COLO668 (cell line): ENCODE measurements around the gene DYNLRB1.

ENCODE experiments used
- DNase-seq: peaks from one replicate; lab custom pipeline; 2025; ENCODE audit not compliant: unreplicated experiment; lab: John Stamatoyannopoulos, UW

Gene DYNLRB1

DNA sequence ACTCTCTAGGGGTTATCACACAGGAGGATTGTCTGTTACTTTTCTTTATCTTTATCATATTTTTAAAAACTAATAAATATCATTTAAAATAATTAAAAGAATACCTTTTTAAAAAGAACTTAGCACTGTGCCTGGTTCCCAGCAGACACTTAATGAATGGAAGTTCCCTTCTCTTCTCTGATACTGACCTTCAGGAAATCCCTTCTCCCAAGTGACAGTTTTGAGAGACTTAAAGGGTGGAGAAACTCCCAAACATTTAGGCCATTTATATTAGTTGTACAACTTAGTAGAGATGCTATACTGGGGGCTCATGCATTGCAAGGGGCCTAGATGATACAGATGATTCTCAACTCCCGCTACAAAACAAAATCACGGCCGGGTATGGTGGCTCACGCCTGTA is 60.8 kb downstream of the DYNLRB1 start:
- DNase-seq: no peak

DNA sequence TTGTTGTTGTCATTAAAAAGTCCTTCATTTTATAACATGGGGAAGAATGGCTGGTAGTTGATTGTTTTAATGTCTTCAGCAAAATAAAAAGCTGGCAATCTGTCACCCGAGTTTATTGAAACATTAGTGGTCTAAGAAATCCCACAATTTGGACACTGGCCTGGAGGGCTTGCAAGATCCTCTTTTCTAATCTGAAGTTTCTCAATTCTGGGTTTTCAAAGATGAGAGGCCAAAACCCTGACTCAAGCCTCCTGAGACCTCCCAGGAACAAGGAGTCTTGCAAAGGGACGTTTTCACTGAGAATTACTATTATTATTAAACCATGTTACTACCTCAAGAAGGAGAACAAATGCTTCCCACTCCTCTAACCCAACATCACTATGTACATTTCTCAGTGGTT is 61.8 kb downstream of the DYNLRB1 start:
- no peak for DNase-seq

DNA sequence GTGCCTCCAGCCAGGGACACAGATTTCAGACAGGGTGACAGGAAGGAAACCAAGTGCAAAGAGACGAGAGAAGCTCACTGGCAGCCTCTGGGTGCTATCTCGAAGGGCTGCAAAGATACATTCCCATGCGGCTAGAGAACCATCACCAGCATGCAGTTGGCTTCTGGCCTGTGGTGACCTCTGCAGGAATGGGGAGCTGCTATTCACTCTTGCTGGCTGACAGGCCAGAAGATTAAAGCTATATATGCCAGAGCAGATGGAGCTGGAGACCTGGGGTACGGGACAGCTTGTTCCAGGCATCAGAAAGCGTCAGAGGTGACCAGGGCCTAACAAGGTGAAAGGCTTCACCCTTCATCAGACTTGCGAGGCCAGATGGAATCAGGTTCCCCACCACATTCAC is 62.3 kb downstream of the DYNLRB1 start:
- no peak for DNase-seq

DNA sequence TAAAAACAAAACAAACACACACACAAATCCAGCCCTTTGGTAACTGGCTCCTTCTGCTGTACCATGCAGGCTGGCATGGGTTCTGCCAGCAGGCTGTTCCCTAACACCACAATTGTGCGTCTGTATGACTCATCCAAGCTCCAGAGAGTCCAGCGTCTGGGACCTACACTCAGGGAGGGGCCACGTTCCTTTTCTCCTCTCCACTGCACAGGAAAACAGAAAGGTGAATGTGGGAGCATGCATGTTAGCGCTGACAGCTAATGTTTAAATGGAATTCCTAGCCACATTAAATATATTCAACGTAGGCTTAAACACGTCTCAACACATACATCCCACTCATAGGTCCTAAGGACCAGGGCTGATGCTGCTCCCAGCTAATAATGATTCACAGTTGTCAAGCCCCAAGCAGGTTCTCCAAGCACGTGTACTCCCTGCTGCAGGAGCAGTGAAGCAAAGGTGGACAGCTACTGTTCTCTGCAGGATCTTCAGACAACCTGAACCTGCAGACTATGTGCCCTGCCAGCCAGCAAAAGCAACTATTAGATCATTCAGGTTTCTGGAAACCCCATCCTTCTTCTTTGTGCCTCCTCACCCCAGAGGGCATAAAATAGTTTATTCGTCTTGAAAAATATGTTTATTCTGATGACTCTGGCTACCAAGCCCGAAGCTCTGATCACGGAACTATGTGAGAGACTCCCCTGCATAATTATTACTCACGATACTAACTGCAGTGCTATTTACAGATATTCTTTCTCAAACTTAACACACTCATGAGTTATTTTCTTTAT is 63.2 kb downstream of the DYNLRB1 start:
- peak; percentile 26 for DNase-seq

DNA sequence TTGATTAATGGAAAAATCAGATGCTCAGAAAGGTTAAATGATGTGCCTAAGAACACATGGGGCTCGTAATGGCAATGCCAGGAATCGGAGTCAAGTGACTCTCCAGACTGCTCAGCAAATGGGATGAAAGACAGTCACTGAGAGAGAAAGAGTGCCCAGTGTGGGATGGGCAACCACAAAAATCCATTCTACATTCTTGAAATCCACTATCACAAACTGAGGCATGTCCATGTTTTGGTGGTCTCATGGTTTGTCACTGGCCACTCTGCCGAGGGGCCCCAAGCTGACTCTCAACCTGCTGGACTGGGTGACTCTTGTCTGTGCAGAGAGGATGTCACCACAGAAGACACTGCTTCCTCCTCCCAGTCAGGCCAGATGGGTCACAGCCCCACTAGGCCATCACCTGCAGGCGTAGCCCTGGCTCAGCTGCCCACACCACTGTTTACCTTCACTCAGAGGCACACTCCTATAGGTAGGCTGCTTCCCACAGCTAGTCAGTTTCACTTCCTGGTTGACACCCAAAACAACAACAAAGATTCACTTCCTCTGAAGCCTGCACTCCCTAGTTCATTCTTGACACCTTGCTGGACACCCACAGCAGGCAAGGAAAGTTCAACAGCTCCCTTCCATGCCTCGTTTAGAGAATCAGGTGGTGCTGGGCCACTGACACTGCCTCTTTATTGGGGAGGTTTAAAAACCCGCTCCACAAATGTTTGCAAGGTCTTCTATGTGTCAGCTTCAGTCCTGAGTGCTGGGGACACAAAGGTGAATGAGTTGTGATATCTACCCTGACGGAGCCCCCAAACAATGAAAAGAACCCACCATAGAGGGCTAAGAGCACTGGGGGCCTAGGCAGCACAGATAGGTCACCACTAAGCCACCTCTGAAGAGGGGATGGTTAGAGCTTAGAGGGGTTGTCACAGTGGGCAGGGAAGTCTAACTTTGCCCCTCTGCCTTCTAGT is 64.0 kb downstream of the DYNLRB1 start:
- peak; percentile 66 for DNase-seq

DNA sequence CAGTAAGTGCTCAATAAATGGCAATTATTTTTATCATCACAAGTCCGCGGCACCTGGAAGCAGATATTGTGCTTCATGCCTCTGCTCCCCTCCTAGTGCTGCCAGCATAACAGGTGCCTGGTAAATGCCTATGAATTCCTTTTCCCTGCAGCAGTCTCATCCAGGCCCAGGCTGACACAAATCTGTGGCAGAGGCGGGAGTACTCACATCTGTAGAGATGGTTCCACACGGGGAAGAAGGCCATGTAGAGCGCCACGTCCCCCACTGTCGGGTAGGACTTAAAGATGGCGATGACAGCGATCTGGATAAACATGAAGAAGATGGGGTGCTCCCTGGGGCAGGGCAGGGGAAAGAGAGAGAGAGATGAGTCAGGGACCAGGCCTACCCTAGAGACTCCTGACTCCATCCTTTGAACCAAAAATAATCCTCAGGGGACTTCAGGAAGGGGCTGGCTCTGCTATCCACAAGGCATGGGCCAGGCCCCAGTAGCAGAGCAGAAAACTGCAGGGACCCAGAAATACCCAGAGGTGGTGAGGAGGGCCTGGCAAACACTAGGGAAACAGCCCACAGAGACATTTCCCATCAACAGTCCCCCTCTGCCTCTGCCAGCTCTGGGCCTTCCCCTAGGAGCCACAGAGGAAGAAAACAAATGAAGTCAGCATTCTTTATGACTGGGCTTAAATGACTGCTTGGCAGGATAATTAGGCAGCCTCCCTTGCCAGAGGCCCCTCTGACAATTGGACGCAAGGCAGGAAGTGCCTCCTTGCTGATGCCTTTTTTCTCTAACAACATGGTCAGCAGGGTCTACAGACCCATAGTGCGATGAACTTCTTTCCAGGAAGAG is 65.3 kb downstream of the DYNLRB1 start:
- no peak for DNase-seq

DNA sequence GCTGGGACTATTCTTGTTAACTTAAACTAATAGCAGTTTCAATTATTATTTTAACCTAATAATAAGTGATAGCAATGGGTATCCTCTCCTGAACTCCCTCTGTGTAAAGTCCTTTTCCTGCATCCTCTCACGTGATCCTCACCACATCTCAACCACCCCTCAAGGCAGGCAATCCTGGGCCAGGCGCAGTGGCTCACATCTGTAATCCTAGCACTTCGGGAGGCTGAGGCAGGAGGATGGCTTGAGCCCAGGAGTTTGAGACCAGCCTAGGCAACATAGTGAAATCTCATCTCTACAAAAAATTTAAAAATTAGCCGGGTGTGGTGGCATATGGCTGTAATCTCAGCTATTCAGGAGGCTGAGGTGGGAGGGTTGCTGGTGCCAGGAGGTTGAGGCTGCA is 66.0 kb downstream of the DYNLRB1 start:
- no peak for DNase-seq

DNA sequence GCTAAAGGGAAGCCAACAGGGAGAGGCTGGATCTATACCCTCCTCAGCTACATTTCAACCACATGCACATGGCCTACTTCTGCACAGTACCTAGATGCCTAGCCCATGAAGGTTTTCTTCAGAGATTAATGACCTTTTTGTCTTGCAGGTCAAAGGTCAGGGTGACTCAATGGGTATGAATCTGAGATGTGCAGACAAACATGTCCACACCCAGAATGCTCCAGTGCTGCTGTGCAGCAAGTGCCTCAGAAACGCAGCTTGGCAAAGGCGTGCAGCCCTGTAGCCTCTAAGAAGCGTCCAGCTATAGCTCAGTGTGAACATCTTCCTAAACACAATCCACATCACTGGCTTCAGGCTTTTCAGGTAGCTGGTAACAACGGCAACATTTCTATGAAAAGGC is 66.7 kb downstream of the DYNLRB1 start:
- no peak for DNase-seq

DNA sequence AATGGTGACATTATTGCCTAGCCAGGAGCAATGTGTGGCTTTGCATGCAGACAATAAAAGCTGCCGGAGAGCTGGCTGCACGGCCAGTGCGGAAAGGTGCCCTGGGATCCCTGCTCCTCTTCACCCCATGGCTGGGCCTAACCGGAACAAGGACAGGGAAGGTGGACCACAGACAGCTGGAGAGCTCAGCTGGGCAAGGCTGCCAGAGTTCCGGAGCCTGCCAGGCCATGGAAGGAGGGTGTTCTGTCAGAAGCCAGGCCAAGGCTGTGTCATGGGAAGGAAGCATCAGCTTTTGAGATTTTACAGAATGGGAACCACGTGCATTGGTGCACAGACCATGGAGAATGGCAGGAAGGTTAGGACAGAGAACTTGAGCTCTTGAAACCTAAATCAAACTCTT is 67.3 kb downstream of the DYNLRB1 start:
- DNase-seq: no peak

DNA sequence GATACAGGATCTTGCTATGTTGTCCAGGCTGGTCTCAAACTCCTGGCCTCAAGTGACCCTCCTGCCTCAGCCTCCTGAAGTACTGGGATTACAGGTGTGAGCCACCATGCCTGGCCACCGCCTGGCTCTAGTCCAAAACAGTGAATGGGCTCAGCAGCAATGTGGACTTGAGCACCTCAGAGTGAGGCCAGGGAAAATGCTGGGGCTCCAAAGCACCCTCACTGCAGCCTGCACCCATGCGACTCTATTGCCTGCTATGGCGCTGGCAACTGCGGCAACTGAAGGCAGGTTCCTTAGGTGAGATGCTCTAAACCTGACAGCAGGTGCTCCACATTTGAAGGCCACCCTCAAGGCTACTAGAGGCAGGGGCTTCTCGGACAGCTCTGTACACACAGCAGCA is 68.8 kb downstream of the DYNLRB1 start:
- DNase-seq: no peak

DNA sequence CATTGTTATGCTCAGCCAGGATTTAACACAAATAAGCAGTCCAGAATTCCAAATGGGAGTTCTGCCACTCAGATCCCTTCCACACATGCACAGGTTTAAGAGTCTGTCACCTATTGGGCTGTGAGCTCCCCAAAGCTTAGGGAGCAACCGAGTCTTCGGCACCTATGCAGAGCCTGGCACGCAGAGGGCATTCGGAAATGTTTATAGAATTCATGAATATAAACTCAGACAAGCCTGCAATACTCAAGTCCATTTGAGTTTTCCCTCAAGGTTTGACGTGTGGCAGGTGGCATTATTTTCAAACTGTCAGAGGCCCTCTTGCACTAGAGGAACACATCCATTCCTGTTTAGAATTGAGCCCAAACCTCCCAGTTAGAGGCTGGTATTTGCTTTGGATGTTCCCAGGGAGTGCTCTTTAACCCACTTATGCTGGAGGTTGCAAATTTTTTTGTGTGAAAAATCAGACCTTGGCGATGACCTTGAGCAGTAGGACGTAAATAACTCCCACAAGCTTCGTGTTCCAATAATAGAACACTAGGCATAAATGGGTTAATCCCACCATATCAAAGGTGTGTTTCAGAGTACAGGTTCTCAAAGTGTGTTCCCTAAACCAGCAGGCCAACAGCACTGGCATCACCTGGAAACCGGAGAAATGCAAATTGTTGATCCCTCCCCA is 70.4 kb downstream of the DYNLRB1 start:
- no peak for DNase-seq
